GM23338 (cell line): ENCODE measurements around the gene MAP7D3. TPM values are rescaled to one million over a fixed set of nuclear protein-coding genes. Genes with fewer than 3 reads are reported as not detected.

Experiments used
- ATAC-seq: fragments of 200-7000 bp; cut with Tn5 transposase; 3 replicates; pipeline ENCODE4 v1.9.1; 2020
- DNase-seq: peaks from one replicate; pipeline ENCODE4 v3.0.0-alpha.2; 2015; ENCODE audit warnings: low spot score
- H2AFZ ChIP-seq: fragments of 200-600 bp; sonication (generic); 2 replicates; pipeline ENCODE4 v1.8.0; 2016; ENCODE audit warnings: antibody characterized with exemption, mild to moderate bottlenecking, moderate library complexity
- H3F3A ChIP-seq: fragments of 200-600 bp; sonication (generic); replicated peaks from 2 replicates; pipeline ENCODE4 v1.8.0; 2017; ENCODE audit warnings: antibody characterized with exemption, mixed run types, low read depth
- H3K27ac ChIP-seq: fragments of 200-600 bp; sonication (generic); 2 replicates; pipeline ENCODE4 v1.6.1; 2016; ENCODE audit warnings: low read depth
- H3K27me3 ChIP-seq: fragments of 200-600 bp; sonication (generic); 2 replicates; pipeline ENCODE4 v1.8.0; 2016; ENCODE audit warnings: mild to moderate bottlenecking, mixed run types, moderate library complexity; ENCODE audit not compliant: insufficient read depth
- H3K36me3 ChIP-seq: fragments of 200-600 bp; sonication (generic); 2 replicates; pipeline ENCODE4 v1.8.0; 2016; ENCODE audit warnings: mild to moderate bottlenecking; ENCODE audit not compliant: insufficient read depth
- H3K4me1 ChIP-seq: fragments of 200-600 bp; sonication (generic); 2 replicates; pipeline ENCODE4 v1.8.0; 2016; ENCODE audit warnings: mild to moderate bottlenecking, moderate library complexity; ENCODE audit not compliant: insufficient read depth
- H3K4me2 ChIP-seq: fragments of 200-600 bp; sonication (generic); 2 replicates; pipeline ENCODE4 v1.7.1; 2017; ENCODE audit warnings: mixed run types
- H3K4me3 ChIP-seq: fragments of 200-600 bp; sonication (generic); 2 replicates; pipeline ENCODE4 v1.6.1; 2016; ENCODE audit warnings: mixed run types
- H3K79me2 ChIP-seq: fragments of 200-600 bp; sonication (generic); replicated peaks from 2 replicates; pipeline ENCODE4 v1.8.0; 2017; ENCODE audit warnings: mild to moderate bottlenecking; ENCODE audit not compliant: insufficient read depth
- H3K9me2 ChIP-seq: fragments of 200-600 bp; sonication (generic); 2 replicates; pipeline ENCODE4 v1.8.0; 2017; ENCODE audit not compliant: insufficient read depth
- H4K20me1 ChIP-seq: fragments of 200-600 bp; sonication (generic); replicated peaks from 2 replicates; pipeline ENCODE4 v1.8.0; 2017; ENCODE audit warnings: mild to moderate bottlenecking; ENCODE audit not compliant: insufficient read depth
- H3K27ac Mint-ChIP-seq: 2 replicates; pipeline ENCODE4 v1.8.0; 2020; ENCODE audit warnings: inconsistent platforms, mild to moderate bottlenecking, moderate library complexity, mixed read lengths
- H3K27me3 Mint-ChIP-seq: 3 replicates; pipeline ENCODE4 v1.8.0; 2022; ENCODE audit warnings: low read depth, mild to moderate bottlenecking, moderate library complexity, mixed read lengths, inconsistent platforms; ENCODE audit not compliant: insufficient read depth, poor library complexity
- H3K36me3 Mint-ChIP-seq: 3 replicates; pipeline ENCODE4 v1.8.0; 2021; ENCODE audit warnings: low read depth, mild to moderate bottlenecking, inconsistent platforms, moderate library complexity, mixed read lengths
- H3K4me1 Mint-ChIP-seq: 3 replicates; pipeline ENCODE4 v1.8.0; 2020; ENCODE audit warnings: mild to moderate bottlenecking, inconsistent platforms, mixed read lengths
- H3K4me3 Mint-ChIP-seq: 3 replicates; pipeline ENCODE4 v1.8.0; 2021; ENCODE audit warnings: moderate library complexity, mild to moderate bottlenecking, inconsistent platforms, mixed read lengths
- H3K9me3 Mint-ChIP-seq: 3 replicates; pipeline ENCODE4 v1.8.0; 2020; ENCODE audit warnings: moderate library complexity, mild to moderate bottlenecking, inconsistent platforms, mixed read lengths
- STAT1 ChIP-seq: IDR thresholded peaks from one replicate; pipeline ENCODE4 v1.6.1; 2016; ENCODE audit warnings: antibody characterized with exemption; ENCODE audit not compliant: unreplicated experiment
- ZNF114 ChIP-seq: fragments of 250-450 bp; sonication (Bioruptor Pico); IDR thresholded peaks from 2 replicates; pipeline ENCODE4 v1.5.0; 2020; ENCODE audit warnings: mild to moderate bottlenecking, moderate library complexity
- ZNF331 ChIP-seq: fragments of 250-450 bp; sonication (Bioruptor Pico); IDR thresholded peaks from 2 replicates; pipeline ENCODE4 v1.5.0; 2020; ENCODE audit warnings: low read depth, mild to moderate bottlenecking, moderate library complexity
- polyA plus RNA-seq: library from polyadenylated mRNA; unstranded; fragments of >200 nt; fragmentation: Nextera tagmentation; extraction: Ambion mirVana; gene quantifications from 2 replicates; pipeline ENCODE4 v1.2.1, GENCODE V29; 2016
- total RNA-seq: library from RNA; depleted of rRNA; stranded (reverse); fragments of >200 nt; shearing (Covaris generic); gene quantifications from 2 replicates; pipeline ENCODE4 v1.2.3, GENCODE V29; 2014
- TF ChIP-seq, protein P1 (sequence below): IDR thresholded peaks from 2 replicates; pipeline ENCODE4 v1.6.1; 2016; ENCODE audit warnings: antibody characterized with exemption
- TF ChIP-seq, protein P2 (sequence below), 2 experiments: fragments of 200-600 bp in 1 of 2; sonication (generic) in 1 of 2; conservative IDR thresholded peaks; 2 replicates each; pipeline versions ENCODE4 v1.5.1 to v1.6.1; 2016 to 2017; ENCODE audit warnings: antibody characterized with exemption in 2 of 2, low read depth in 2 of 2, mild to moderate bottlenecking in 2 of 2, moderate library complexity in 1 of 2
- TF ChIP-seq, protein P3 (sequence below): fragments of 250-450 bp; sonication (Bioruptor Pico); IDR thresholded peaks from 2 replicates; pipeline ENCODE4 v1.5.0; 2020; ENCODE audit warnings: mild to moderate bottlenecking, moderate library complexity

Gene MAP7D3
- total and polyA plus RNA-seq, 2 experiments from 2014 or later: 14.5 to 33.4 TPM

- H3K4me1 Mint-ChIP-seq: peaks cover 13% of the 10 kb centered on the region
- no peaks in the 10 kb centered on the region for H3K79me2 ChIP-seq
- no peaks in the 10 kb centered on the region for H3K36me3 Mint-ChIP-seq
- H3F3A ChIP-seq: no peaks in the 10 kb centered on the region
- H3K9me3 Mint-ChIP-seq: no peaks in the 10 kb centered on the region
- H3K4me3 Mint-ChIP-seq: no peak overlapping the region
- H4K20me1 ChIP-seq: no peaks in the 10 kb centered on the region
- H3K4me2 ChIP-seq: no peak overlapping the region
- H3K9me2 ChIP-seq: no peaks in the 10 kb centered on the region
- H3K27ac Mint-ChIP-seq: no peak overlapping the region
- DNase-seq (no peak), ATAC-seq (no peak)
- H3K27ac ChIP-seq: no peak overlapping the region
- peaks cover 5% of the 10 kb centered on the region for H3K27me3 Mint-ChIP-seq
- no peaks in the 10 kb centered on the region for H3K36me3 ChIP-seq
- no peaks in the 10 kb centered on the region for H3K27me3 ChIP-seq
- TF ChIP-seq, protein P1, sequence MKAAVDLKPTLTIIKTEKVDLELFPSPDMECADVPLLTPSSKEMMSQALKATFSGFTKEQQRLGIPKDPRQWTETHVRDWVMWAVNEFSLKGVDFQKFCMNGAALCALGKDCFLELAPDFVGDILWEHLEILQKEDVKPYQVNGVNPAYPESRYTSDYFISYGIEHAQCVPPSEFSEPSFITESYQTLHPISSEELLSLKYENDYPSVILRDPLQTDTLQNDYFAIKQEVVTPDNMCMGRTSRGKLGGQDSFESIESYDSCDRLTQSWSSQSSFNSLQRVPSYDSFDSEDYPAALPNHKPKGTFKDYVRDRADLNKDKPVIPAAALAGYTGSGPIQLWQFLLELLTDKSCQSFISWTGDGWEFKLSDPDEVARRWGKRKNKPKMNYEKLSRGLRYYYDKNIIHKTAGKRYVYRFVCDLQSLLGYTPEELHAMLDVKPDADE: no peak
- no peak for TF ChIP-seq ZNF114 (CRISPR knock-in tag)
- H3K4me3 ChIP-seq: no peak overlapping the region
- no peak overlapping the region for H2AFZ ChIP-seq
- no peaks in the 10 kb centered on the region for H3K4me1 ChIP-seq
Measured at GRCh38 chrX:136259543-136259942, 8.3 kb upstream of the MAP7D3 start.

DNA sequence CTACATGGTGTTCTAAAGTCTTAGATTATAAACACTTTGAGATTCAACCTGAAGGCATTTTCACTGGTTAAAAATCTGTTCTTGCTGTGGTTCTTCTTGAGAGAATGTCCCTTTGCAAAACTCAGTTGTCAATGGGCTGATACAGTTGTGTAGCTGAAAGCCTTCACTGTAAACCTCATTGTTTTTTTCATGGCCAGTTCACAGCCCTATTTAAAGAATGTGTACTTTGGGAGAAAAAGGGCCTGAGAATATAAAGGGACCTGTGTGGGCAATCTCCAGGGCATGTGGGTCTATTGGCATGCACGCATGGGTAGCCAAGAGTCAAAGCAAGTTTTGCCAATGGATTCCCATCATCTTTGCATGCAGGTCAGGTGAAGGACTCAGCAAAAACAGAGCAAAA lies 7.8 kb upstream of the MAP7D3 start:
- DNase-seq (no peak), ATAC-seq (no peak)
- no peaks in the 10 kb centered on the region for H3K9me2 ChIP-seq
- H3K36me3 Mint-ChIP-seq: no peaks in the 10 kb centered on the region
- H3K27ac ChIP-seq: no peak overlapping the region
- H3K4me2 ChIP-seq: no peak overlapping the region
- H2AFZ ChIP-seq: no peak overlapping the region
- H3K27ac Mint-ChIP-seq: no peak overlapping the region
- no peak for TF ChIP-seq STAT1
- no peak for TF ChIP-seq ZNF331 (CRISPR knock-in tag)
- TF ChIP-seq, protein P2, sequence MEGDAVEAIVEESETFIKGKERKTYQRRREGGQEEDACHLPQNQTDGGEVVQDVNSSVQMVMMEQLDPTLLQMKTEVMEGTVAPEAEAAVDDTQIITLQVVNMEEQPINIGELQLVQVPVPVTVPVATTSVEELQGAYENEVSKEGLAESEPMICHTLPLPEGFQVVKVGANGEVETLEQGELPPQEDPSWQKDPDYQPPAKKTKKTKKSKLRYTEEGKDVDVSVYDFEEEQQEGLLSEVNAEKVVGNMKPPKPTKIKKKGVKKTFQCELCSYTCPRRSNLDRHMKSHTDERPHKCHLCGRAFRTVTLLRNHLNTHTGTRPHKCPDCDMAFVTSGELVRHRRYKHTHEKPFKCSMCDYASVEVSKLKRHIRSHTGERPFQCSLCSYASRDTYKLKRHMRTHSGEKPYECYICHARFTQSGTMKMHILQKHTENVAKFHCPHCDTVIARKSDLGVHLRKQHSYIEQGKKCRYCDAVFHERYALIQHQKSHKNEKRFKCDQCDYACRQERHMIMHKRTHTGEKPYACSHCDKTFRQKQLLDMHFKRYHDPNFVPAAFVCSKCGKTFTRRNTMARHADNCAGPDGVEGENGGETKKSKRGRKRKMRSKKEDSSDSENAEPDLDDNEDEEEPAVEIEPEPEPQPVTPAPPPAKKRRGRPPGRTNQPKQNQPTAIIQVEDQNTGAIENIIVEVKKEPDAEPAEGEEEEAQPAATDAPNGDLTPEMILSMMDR (conservative IDR thresholded peaks at IDR 0.05; ENCODE audit: low read depth in 2 of 2): no peak
- TF ChIP-seq, protein P3, sequence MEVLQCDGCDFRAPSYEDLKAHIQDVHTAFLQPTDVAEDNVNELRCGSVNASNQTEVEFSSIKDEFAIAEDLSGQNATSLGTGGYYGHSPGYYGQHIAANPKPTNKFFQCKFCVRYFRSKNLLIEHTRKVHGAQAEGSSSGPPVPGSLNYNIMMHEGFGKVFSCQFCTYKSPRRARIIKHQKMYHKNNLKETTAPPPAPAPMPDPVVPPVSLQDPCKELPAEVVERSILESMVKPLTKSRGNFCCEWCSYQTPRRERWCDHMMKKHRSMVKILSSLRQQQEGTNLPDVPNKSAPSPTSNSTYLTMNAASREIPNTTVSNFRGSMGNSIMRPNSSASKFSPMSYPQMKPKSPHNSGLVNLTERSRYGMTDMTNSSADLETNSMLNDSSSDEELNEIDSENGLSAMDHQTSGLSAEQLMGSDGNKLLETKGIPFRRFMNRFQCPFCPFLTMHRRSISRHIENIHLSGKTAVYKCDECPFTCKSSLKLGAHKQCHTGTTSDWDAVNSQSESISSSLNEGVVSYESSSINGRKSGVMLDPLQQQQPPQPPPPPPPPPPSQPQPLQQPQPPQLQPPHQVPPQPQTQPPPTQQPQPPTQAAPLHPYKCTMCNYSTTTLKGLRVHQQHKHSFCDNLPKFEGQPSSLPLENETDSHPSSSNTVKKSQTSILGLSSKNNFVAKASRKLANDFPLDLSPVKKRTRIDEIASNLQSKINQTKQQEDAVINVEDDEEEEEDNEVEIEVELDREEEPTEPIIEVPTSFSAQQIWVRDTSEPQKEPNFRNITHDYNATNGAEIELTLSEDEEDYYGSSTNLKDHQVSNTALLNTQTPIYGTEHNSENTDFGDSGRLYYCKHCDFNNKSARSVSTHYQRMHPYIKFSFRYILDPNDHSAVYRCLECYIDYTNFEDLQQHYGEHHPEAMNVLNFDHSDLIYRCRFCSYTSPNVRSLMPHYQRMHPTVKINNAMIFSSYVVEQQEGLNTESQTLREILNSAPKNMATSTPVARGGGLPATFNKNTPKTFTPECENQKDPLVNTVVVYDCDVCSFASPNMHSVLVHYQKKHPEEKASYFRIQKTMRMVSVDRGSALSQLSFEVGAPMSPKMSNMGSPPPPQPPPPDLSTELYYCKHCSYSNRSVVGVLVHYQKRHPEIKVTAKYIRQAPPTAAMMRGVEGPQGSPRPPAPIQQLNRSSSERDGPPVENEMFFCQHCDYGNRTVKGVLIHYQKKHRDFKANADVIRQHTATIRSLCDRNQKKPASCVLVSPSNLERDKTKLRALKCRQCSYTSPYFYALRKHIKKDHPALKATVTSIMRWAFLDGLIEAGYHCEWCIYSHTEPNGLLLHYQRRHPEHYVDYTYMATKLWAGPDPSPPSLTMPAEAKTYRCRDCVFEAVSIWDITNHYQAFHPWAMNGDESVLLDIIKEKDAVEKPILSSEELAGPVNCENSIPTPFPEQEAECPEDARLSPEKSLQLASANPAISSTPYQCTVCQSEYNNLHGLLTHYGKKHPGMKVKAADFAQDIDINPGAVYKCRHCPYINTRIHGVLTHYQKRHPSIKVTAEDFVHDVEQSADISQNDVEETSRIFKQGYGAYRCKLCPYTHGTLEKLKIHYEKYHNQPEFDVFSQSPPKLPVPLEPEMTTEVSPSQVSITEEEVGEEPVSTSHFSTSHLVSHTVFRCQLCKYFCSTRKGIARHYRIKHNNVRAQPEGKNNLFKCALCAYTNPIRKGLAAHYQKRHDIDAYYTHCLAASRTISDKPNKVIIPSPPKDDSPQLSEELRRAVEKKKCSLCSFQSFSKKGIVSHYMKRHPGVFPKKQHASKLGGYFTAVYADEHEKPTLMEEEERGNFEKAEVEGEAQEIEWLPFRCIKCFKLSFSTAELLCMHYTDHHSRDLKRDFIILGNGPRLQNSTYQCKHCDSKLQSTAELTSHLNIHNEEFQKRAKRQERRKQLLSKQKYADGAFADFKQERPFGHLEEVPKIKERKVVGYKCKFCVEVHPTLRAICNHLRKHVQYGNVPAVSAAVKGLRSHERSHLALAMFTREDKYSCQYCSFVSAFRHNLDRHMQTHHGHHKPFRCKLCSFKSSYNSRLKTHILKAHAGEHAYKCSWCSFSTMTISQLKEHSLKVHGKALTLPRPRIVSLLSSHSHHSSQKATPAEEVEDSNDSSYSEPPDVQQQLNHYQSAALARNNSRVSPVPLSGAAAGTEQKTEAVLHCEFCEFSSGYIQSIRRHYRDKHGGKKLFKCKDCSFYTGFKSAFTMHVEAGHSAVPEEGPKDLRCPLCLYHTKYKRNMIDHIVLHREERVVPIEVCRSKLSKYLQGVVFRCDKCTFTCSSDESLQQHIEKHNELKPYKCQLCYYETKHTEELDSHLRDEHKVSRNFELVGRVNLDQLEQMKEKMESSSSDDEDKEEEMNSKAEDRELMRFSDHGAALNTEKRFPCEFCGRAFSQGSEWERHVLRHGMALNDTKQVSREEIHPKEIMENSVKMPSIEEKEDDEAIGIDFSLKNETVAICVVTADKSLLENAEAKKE (CRISPR knock-in tag): no peak
- H3K36me3 ChIP-seq: no peaks in the 10 kb centered on the region
- H3F3A ChIP-seq: no peaks in the 10 kb centered on the region
- no peaks in the 10 kb centered on the region for H3K9me3 Mint-ChIP-seq
- peaks cover 5% of the 10 kb centered on the region for H3K27me3 Mint-ChIP-seq
- no peaks in the 10 kb centered on the region for H3K4me1 ChIP-seq
- no peaks in the 10 kb centered on the region for H3K27me3 ChIP-seq
- no peaks in the 10 kb centered on the region for H3K79me2 ChIP-seq
- no peak overlapping the region for H3K4me3 ChIP-seq
- H3K4me1 Mint-ChIP-seq: peaks cover 13% of the 10 kb centered on the region
- no peaks in the 10 kb centered on the region for H4K20me1 ChIP-seq
- no peak overlapping the region for H3K4me3 Mint-ChIP-seq
